NCI-H748 (cell line): ENCODE results near the gene ISG15.
"Not testable (repeated sequence)": the region's sequence is repeated elsewhere in the genome, so short reads cannot be mapped to it uniquely, and the experiment has no call there.

Experiments used
- DNase-seq: peaks from one replicate; lab custom pipeline; 2025; ENCODE audit not compliant: unreplicated experiment; lab: John Stamatoyannopoulos, UW

ISG15 gene

DNA sequence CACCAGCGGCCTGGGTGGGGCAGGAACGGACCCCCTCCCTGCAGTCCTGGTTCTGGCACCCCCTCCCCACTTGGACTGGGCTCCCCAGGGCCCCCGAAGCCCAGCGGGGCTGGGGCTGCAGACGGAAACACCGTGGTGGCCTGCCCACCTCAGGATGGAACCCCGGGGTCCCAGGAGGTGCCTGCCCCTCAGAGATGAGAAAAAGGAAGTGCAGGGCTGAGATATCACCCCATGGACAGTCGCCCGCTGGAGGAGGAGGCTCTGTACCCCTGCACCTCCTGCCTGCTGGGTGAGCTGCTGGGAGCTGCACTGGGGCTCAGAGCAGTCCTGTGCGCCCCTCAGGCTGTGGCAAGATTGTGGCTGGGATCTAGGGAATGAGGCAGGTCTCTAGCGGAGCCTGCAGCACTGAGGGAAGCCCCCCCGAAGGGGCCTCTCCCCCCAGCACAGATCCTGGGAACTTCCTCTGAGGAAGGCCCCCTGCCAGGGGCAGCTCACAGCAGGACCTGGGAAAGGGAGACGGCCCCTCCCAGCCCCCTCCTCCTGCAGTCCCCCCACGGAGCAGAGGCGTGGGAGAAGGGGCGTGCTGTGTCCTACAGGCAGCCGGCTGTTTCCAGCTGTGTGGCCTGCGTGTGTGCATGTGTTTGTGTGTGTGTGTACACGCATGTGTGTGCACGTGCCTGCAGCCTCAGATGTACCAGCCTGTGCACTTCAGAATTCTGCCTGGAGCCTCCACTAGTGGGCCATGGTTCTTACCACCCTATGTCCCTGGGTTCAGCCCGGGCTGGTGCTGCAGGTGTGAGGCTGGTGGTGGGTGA is 13.5 kb downstream of the ISG15 start:
- DNase-seq: no peak

DNA sequence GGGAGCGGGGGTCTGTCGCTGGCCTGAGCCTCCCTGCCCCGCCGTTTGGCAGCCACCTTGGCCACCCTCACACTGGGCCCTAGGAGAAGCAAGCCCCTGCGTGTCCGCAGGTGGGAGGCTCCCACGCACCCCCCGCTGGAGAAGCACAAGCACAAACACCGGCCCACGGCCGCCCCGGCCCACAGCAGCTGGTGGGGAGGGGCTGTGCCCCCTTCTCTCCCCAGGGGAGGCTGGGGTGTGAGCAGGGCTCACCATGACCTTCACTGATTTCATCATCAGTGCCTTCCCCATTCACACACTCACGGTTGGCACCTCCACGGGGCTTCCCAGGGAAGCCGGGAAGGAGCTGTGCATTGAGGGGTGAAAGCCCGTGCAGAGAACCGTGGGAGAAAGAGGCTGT is 14.5 kb downstream of the ISG15 start:
- no peak for DNase-seq

DNA sequence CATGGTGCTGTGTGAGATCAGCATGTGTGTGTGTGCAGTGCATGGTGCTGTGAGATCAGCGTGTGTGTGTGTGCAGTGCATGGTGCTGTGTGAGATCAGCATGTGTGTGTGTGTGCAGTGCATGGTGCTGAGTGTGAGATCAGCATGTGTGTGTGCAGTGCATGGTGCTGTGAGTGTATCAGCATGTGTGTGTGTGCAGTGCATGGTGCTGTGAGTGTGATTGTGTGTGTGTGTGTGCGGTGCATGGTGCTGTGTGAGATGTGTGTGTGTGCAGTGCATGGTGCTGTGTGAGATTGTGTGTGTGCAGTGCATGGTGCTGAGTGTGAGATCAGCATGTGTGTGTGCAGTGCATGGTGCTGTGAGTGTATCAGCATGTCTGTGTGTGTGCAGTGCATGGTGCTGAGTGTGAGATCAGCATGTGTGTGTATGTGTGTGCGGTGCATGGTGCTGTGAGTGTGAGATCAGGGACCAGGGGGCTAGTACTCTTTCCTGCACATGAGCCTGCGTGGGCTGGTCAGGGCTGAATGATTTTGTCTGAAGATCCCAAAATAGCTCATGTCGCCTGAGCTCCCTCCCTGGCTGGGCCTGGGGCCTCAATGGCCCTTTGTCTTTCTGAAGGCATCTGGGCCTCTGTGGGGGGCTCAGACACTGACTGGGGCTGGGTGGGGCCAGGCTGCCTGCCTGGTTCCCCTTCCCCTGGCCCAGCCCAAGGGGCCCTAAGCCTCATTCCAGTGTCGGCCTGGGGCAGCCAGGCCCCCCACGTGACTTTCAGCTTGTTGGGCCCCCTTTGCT is 17.8 kb downstream of the ISG15 start:
- DNase-seq: not testable (repeated sequence)

DNA sequence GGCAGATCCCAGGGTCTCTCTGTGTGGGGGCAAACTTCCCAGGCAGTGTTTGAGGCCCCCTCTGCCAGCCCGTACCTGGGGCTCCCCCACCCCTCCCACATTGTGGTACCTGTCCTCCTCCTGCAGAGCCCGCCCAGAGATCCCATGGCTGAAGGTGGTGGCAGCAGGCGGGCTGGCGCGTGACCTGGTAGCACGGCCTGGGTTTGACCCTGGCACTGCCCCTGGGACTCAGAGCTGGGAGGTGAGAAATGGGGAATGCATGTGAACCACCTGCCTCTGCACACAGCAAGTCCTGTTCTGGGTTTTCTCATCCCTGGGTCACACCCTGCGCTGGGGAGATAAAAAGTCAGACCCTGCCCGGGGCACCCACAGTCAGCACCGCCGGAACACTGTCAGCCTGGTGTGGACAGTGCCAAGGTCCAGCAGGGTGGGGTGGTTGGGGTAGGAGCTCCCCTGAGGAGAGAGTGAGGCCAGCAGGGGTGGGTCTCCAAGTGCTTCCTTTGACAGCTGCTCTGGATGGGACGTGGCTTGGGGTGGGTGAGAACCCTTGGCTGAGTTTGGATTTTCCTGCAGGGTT is 18.4 kb downstream of the ISG15 start:
- no peak for DNase-seq

DNA sequence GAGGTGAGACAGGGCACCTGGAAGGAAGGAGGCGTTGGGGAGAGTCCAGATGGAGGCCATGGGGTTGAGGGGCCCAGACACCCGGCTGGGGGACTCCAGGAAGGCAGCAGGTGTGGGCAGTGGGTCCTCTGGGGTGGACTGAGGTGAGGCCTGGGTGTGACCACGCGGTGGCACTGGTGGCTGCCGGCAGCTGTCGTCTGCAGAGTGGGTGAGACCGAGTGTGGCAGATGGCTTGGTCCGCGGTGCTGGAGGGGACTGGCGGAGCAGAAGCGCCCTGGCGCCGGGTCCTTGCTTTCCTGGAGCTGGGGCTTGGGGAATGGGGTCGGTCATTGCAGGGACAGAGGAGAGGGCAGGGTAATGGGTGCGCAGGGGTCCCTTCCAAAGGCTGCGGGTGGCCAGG is 19.1 kb downstream of the ISG15 start:
- DNase-seq: peak; percentile 58

DNA sequence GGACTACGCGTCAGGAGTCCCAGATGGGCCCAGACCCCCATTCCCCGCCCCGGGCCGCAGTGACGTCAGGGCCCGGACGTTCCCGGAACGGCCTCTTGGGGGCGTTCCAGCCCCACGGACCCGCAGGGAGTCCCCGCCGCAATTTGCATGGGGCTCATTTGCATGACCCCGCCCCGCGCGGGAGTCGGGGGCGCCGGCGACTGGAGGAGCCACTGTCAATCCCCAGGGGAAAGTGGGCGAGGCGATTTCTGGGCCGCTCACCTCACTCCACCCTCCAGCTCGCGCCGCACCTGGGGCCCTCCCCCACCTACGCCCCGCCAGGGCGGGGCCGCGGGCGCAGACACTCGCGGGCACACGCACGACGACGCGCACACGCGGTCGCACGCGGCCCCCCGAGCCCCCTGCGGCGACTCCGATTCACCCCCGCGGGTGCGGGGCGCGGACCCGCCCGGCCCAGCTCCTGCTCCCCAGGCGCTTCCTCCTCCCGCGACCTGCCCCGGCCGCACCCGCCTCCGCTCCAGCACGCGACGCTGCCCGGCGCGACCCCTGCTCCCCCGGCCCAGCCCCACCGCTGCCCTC is 19.8 kb downstream of the ISG15 start:
- peak; percentile 95 for DNase-seq

DNA sequence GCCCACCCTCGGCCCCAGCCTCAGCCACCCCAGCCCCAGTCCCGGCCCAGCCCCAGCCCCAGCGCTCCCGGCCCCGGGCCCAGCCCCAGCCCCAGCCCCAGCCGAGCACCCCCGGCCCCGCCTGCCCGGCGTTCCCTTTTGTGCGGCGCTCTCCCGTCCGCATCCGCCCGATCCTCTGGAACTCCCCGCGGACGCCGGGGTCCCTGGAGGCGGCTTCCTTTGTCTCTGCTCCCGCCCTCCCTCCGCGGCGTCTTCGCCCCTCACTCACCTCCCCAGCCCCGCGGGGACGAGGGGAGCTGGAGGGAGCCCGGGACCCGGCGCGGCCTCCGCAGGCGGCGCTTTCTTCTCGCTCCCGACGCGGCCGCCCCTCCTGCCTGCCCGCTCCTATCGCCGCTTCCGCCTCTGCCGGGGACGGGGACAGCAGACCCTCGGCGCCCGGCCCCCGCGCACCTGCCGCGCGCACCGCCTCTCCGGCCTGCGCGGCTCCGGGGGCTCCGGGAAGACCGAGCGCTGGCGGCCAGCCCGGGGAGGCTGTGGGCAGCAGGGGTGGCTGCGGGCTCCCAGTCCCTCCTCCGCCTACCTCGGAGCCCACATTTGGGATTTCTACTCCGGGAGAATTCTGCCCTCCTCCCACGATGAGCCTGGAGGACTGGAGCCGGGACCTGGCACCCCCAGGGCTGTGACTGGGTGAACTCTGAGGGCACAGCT is 20.6 kb downstream of the ISG15 start:
- peak; percentile 59 for DNase-seq

DNA sequence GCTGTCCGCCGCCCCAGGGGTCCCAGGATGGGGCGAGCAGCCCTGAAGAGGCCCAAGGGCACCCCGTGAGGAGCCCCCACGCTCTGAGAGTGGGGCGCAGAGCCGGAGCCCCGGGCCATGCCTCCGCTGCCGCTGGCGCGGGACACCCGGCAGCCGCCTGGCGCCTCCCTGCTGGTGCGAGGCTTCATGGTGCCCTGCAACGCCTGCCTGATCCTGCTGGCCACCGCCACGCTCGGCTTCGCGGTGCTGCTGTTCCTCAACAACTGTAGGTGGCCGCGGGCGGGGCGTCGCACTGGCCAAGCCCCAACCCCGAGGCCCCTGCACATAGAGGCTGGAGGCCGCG is 21.1 kb downstream of the ISG15 start:
- peak; percentile 52 for DNase-seq

DNA sequence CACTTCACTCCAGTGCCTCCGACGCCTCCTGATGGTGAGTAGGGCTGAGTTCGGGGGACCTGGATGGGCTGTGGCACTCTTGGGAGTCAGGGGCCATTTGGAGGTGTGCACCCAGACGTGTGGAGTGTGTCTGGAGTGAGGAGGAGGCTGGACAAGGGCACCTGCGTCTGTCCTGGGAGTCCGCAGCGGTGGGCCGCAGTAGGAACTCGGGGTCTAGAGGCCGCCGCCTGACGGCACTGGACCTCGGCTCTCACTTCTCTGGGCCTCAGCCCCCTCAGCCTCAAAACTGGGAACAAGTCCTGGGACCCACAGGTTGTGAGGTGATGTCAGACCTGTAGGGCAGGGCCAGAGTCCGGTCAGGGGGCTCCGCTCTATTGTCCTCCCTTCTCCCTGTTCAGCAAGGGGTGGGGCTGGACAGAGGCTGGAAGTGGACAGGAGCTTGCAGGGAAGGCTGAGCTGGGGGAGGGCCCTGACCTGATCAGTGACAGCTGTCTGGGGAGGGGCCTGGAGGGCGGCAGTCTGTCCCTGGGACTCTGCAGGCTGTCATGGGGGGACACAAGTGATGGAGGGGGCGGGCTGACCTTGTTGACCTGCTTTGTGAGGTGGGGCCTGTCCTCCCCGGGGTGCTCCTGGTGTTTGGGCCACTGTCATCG is 22.1 kb downstream of the ISG15 start:
- no peak for DNase-seq

DNA sequence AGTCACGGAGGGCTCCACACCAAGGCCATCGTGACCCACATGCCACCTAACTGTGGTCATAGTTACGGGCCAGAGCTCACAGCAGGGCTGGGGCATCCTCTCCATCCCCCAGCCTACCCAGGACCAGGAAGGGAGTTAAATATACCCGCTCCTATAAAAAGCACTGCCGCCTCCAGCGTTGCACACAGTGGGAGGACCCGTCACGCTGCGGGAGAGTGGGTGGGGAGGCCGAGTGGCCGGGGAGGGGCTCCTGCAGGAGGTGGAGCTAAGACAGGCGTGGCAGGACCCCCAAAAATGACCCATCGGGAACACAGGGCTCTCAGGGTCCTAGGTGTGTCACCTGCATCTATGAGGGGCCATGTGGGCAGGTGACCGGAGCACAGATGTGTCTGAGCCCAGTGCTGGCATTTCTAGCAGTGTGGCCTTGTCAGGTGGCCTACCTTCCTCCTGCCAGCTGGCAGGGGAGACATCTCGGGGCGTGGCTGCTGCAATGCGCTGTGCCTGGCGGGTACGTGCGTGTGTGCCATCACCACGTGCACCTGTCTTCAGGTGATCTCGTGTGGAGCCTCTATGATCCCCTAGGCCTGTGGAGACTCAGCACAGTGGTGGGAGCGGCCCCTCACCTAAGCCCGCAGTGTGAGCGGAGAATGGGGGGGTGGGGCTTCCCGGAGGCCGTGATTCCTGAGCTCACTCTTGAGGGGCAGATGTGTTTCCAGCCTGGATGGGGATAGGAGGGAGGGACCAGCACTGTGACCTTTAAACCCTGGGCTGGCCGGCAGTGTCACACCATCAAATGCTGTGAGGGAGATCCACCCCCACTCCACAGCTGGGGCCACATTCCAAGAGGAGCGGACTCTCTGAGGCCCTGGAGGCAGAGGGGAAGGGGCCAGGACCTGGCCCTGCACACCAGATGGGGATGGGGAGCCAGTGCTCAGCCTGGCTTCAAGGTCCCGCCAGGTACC is 24.4 kb downstream of the ISG15 start:
- DNase-seq: peak; percentile 15

DNA sequence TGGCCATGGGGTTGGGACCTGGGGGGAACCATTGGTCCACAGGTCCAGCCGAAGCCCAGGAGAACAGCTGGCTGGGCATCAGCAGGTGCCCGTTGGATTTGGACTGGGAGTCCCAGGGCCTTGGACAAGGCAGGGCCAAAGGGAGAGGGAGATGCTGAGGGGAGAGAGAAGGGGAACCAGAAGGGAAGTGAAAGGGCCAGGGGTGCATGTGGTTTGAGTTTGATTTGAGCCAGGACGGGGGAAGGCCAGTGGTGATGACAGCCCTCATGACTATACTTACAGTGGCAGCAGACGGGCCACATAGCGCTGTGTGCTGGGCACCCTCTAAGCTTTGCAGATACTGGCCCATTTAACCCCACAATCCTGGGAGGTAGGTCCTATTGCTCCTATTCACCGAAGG is 25.4 kb downstream of the ISG15 start:
- DNase-seq: no peak

DNA sequence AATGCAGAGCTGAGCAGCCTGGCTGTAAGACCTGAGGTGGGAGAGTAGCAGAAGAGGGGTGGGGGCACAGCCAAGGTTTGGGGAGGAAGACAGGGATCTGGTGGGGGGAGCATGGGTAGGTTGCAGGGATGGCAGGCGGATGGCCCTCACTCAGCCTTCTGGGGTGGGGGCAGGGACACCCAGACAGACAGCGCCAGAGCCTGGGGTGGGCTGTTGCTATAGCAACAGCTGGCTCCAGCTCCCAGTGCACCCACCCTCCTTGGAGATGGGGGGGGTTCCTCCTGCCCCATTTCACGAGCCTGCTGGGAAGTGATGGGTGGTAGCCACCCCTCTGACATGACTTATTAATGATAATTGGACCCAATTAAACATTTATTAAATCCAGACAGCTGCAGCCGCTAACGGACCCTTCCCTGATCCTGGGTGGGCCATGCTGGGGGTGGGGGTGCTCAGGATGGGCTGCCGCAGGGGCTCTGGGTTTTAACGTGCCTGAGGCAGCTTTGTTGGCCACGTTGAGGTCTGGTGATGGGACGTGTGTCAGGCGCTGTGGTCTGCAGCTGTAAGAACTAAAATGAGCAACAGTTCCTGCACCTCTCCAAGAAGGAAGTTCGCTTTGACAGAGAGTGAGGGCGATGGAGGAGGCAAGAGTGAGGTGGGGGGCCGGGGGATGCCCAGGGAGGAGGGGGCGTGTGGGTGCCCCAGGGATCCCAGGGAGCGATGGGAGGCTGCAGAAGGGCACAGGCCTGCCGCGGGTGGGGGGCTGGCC is 26.0 kb downstream of the ISG15 start:
- no peak for DNase-seq

DNA sequence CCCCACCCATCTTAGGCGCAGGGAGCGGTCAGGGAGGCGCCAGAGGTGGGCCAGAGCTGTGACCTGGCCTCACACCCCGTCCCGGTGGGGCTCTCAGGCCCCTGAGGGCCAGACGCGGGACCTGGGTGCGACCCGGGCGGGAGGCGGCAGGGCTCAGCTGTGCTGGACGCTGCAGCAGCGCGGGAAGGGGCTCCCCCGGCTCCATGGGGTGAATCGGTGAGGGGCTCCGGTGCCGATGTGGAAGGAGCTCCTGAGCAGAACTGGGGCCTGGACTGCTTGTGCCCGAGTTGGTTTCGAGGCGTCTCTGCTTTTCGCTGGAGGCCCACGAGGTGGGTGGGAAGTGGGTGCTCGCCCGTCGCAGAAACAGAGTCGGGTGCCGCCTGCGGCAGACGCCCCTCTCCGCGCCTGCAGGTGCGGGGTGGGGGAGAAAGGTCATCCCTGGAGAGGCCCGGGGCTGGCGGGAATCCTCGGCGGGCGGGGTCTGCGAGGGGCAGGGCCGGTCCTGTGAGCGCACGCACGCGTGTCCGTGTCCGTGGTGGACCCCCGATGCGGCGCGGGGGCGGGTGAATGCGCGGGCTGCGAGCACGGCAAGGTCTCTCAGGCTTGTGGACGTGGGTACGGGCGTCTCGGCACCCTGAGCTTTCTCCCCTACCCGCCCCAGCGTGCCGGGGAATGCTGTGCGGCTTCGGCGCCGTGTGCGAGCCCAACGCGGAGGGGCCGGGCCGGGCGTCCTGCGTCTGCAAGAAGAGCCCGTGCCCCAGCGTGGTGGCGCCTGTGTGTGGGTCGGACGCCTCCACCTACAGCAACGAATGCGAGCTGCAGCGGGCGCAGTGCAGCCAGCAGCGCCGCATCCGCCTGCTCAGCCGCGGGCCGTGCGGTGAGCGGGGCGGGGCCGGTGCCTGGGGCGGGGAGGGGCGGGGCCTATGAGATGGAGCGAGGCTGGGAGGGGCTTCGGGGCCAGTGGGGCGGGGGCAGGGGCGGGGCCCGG is 27.0 kb downstream of the ISG15 start:
- peak; percentile 81 for DNase-seq

DNA sequence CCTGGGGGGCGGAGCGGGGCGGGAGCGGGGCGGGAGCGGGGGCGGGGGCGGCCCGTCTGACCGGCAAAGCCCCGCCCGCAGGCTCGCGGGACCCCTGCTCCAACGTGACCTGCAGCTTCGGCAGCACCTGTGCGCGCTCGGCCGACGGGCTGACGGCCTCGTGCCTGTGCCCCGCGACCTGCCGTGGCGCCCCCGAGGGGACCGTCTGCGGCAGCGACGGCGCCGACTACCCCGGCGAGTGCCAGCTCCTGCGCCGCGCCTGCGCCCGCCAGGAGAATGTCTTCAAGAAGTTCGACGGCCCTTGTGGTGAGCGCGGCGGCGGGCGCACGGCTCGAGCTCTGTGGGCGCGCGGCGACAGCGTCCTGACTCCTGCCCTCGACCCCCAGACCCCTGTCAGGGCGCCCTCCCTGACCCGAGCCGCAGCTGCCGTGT is 27.8 kb downstream of the ISG15 start:
- DNase-seq: peak; percentile 42

DNA sequence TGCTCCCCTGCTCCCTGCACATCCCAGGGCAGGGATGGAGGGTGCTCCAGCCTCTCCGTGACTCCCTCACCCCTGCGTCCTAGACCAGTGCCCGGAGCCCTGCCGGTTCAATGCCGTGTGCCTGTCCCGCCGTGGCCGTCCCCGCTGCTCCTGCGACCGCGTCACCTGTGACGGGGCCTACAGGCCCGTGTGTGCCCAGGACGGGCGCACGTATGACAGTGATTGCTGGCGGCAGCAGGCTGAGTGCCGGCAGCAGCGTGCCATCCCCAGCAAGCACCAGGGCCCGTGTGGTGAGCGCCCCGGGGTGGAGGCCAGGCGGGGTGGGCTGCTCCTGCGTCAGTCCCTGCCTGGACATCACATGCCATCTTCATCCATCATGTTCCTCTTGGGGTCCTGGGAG is 28.6 kb downstream of the ISG15 start:
- DNase-seq: no peak

DNA sequence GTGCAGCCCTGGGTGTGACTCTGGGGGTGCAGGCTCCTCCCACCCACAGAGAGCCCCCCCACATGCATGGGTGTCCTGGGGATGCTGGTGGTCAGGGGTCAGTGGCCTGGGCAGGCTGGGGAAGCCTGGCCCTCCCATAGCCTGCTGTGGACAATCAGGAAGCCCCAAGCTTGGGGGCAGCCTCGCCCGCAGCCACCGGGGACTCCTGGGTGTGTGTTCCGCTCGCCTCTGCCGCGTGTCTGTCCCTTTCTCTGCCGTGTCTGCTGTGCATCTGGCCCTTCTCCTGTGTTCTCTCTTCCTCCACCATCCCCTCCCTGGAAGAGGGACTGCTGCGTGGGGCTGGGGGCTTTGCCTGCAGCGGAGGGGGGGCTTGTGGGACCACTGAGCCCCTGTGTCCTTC is 29.5 kb downstream of the ISG15 start:
- no peak for DNase-seq

DNA sequence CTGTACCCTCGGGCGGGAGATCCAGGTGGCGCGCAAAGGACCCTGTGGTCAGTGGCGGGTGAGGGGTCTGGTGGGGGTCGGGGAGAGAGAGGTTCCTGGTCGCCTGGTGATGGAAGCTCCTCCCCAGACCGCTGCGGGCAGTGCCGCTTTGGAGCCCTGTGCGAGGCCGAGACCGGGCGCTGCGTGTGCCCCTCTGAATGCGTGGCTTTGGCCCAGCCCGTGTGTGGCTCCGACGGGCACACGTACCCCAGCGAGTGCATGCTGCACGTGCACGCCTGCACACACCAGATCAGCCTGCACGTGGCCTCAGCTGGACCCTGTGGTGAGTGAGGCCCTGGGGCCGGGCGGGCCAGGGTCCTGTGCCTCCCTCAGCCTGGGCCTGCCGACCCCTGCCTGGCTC is 30.1 kb downstream of the ISG15 start:
- DNase-seq: no peak

DNA sequence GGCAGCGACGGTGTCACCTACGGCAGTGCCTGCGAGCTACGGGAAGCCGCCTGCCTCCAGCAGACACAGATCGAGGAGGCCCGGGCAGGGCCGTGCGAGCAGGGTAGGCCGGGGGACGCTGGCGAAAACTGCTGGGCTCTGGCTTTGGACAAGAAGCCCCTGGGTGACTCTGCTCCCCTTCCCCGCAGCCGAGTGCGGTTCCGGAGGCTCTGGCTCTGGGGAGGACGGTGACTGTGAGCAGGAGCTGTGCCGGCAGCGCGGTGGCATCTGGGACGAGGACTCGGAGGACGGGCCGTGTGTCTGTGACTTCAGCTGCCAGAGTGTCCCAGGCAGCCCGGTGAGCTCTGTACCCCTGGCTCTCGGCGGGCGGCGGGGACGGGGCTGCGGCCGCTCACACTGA is 30.6 kb downstream of the ISG15 start:
- no peak for DNase-seq
